ENCODE measurements around the gene CDK6.

DNA sequence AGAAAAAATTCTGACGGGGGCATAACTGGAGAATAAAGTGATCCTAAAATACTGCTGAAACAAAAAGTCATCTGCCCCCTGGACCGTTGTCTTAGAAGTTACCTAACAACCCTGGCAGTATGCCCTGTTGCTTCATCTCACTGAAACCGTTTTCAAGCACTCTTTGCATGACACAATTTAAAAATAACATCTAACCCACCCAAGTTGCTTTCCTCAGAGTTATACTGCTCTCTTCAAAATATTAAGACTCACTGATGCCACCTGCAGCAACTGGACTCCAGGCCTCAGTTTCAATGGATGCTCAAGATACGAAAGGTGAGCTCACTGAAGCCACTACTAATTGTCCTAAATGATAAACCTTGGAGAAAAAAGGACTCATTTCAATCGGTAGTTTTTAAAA, 57.4 kb downstream of the CDK6 start:
- TF ChIP-seq, protein P1, sequence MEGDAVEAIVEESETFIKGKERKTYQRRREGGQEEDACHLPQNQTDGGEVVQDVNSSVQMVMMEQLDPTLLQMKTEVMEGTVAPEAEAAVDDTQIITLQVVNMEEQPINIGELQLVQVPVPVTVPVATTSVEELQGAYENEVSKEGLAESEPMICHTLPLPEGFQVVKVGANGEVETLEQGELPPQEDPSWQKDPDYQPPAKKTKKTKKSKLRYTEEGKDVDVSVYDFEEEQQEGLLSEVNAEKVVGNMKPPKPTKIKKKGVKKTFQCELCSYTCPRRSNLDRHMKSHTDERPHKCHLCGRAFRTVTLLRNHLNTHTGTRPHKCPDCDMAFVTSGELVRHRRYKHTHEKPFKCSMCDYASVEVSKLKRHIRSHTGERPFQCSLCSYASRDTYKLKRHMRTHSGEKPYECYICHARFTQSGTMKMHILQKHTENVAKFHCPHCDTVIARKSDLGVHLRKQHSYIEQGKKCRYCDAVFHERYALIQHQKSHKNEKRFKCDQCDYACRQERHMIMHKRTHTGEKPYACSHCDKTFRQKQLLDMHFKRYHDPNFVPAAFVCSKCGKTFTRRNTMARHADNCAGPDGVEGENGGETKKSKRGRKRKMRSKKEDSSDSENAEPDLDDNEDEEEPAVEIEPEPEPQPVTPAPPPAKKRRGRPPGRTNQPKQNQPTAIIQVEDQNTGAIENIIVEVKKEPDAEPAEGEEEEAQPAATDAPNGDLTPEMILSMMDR (IDR thresholded peaks at IDR 0.05 in 8 of 11, conservative IDR thresholded peaks at IDR 0.05 in 3 of 11), result no peak
- TF ChIP-seq POLR2A (IDR thresholded peaks at IDR 0.05), result no peak

Data from spleen (tissue), 7 donors.